Measurements from ENCODE around the gene NR6A1.

DNA sequence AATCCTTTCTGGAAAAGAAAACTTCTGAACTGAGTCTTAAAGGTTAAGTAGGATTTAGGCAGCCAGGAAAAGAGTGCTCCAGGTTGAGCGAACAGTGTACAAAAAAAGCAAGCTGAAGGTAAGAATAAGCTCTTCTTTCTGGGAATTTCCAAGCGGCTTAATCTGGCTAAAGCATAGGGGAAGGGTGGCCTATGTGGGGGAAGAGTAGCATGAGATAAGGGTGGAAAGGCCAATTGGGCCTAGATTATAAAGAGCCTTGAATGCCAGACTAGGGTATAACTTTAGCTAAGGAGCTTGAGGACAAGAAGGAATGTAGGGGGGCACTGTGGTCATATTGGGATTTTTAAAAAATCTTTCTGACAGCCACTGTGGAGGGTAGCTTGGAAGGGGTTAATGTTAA, 226.6 kb downstream of the NR6A1 start:
- TF ChIP-seq, protein P1, sequence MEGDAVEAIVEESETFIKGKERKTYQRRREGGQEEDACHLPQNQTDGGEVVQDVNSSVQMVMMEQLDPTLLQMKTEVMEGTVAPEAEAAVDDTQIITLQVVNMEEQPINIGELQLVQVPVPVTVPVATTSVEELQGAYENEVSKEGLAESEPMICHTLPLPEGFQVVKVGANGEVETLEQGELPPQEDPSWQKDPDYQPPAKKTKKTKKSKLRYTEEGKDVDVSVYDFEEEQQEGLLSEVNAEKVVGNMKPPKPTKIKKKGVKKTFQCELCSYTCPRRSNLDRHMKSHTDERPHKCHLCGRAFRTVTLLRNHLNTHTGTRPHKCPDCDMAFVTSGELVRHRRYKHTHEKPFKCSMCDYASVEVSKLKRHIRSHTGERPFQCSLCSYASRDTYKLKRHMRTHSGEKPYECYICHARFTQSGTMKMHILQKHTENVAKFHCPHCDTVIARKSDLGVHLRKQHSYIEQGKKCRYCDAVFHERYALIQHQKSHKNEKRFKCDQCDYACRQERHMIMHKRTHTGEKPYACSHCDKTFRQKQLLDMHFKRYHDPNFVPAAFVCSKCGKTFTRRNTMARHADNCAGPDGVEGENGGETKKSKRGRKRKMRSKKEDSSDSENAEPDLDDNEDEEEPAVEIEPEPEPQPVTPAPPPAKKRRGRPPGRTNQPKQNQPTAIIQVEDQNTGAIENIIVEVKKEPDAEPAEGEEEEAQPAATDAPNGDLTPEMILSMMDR (IDR thresholded peaks at IDR 0.05): no peak
- TF ChIP-seq ESRRA (CRISPR knock-in tag; IDR thresholded peaks at IDR 0.05; ENCODE audit: borderline replicate concordance) (no peak), GABPB1 (CRISPR knock-in tag; IDR thresholded peaks at IDR 0.05) (no peak), PRRX2 (CRISPR knock-in tag; IDR thresholded peaks at IDR 0.05) (no peak), IRF2 (CRISPR knock-in tag; IDR thresholded peaks at IDR 0.05; ENCODE audit: borderline replicate concordance, low read depth) (no peak), NFE2L1 (CRISPR knock-in tag; IDR thresholded peaks at IDR 0.05) (no peak), SP1 (CRISPR knock-in tag; conservative IDR thresholded peaks at IDR 0.05) (no peak), ZNF317 (CRISPR knock-in tag; IDR thresholded peaks at IDR 0.05; ENCODE audit: borderline replicate concordance, low read depth) (no peak), ZNF138 (CRISPR knock-in tag; conservative IDR thresholded peaks at IDR 0.05) (no peak)
- TF ChIP-seq, protein P2, sequence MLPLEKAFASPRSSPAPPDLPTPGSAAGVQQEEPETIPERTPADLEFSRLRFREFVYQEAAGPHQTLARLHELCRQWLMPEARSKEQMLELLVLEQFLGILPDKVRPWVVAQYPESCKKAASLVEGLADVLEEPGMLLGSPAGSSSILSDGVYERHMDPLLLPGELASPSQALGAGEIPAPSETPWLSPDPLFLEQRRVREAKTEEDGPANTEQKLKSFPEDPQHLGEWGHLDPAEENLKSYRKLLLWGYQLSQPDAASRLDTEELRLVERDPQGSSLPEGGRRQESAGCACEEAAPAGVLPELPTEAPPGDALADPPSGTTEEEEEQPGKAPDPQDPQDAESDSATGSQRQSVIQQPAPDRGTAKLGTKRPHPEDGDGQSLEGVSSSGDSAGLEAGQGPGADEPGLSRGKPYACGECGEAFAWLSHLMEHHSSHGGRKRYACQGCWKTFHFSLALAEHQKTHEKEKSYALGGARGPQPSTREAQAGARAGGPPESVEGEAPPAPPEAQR (CRISPR knock-in tag; IDR thresholded peaks at IDR 0.05): no peak
- TF ChIP-seq, protein P3, sequence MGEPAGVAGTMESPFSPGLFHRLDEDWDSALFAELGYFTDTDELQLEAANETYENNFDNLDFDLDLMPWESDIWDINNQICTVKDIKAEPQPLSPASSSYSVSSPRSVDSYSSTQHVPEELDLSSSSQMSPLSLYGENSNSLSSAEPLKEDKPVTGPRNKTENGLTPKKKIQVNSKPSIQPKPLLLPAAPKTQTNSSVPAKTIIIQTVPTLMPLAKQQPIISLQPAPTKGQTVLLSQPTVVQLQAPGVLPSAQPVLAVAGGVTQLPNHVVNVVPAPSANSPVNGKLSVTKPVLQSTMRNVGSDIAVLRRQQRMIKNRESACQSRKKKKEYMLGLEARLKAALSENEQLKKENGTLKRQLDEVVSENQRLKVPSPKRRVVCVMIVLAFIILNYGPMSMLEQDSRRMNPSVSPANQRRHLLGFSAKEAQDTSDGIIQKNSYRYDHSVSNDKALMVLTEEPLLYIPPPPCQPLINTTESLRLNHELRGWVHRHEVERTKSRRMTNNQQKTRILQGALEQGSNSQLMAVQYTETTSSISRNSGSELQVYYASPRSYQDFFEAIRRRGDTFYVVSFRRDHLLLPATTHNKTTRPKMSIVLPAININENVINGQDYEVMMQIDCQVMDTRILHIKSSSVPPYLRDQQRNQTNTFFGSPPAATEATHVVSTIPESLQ (CRISPR knock-in tag; IDR thresholded peaks at IDR 0.05): no peak
- TF ChIP-seq, protein P4, sequence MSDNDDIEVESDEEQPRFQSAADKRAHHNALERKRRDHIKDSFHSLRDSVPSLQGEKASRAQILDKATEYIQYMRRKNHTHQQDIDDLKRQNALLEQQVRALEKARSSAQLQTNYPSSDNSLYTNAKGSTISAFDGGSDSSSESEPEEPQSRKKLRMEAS (CRISPR knock-in tag; IDR thresholded peaks at IDR 0.05): no peak
- TF ChIP-seq, protein P5, sequence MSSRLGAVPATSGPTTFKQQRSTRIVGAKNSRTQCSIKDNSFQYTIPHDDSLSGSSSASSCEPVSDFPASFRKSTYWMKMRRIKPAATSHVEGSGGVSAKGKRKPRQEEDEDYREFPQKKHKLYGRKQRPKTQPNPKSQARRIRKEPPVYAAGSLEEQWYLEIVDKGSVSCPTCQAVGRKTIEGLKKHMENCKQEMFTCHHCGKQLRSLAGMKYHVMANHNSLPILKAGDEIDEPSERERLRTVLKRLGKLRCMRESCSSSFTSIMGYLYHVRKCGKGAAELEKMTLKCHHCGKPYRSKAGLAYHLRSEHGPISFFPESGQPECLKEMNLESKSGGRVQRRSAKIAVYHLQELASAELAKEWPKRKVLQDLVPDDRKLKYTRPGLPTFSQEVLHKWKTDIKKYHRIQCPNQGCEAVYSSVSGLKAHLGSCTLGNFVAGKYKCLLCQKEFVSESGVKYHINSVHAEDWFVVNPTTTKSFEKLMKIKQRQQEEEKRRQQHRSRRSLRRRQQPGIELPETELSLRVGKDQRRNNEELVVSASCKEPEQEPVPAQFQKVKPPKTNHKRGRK (CRISPR knock-in tag; IDR thresholded peaks at IDR 0.05; ENCODE audit: borderline replicate concordance): no peak

Measured in WTC11 (cell line).